KG1 (cell line): Measurements from ENCODE around the gene ZNF516.

Source experiments
- DNase-seq: peaks from one replicate; lab custom pipeline; 2025; lab: John Stamatoyannopoulos, UW

Gene ZNF516

DNA sequence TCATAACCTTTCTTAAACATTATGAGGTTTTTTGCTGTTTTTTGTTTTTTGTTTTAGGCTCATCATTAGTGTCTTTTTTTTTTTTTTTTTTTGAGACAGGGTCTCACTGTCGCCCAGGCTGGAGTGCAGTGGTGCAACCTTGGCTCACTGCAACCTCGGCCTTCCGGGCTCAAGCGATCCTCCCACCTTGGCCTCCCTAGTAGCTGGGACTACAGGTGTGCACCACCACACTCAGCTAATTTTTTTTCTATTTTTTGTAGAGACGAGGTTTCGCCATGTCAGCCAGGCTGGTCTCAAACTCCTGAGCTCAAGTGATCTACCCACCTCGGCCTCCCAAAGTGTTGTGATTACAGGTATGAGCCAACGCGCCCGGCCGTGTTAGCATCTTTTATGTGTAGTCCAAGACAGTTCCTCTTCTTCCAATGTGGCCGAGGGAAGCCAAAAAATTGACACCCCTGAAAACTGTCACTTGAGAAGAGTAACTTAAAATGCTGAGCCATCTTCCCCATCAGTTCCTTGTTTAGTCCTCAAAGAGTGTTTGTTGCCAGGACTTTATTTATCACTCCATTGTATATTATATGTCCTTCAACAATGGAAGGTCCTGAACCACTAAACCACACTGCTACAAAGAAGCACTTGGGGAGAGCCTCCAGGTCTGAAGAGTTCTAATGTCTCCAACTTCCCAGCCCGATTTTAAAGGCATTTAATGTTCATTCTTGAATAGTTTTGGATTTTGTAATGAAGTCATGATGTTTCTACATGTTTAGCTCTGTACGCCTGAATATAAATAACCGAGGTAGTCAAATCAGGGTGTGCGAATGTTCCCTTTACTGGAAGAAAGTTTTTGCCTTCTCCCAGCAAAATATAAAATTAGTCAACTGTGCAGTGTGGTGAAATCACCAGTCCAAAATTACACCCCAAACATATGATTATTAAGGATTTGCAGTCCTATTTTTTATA is 26.4 kb downstream of the ZNF516 start:
- DNase-seq: no peak

DNA sequence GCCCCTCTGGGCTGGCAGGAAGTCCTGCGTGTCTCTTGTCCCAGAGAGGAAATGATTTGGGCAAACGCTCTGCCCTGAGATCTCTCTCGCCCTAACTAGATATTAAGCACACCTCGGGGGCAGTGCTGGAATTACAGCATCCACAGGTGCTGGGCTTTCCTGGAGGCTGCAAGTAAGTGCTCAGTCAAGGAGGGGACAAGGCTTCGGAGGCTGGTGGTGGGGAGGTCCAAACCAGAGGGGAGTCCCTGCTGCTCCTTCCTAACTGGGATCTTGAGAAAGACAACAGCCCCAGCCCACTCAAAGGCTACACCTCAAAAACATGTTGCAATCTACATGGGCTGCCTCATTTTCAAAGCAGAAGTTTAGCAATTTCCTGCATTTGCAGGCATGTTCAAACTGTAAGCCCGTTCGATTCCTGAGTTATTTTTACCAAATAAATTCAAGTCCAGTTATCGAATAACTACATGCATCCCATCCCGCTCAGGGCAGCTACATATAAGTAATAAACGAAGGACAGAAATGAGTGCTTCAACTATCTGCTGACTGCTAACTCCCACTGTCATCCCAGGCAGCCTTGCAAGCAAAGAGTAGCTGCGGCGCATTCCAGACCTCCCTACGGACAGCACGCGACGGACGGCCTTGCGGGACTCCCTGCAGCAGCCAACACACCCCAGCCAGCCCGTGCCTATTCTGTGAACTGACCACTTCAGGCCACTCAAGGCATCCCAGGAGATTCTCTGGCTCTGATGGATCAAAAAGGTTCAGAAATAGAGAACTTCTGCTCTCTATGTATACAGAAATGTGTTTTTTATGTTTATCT is 27.5 kb downstream of the ZNF516 start:
- peak; percentile 29 for DNase-seq

DNA sequence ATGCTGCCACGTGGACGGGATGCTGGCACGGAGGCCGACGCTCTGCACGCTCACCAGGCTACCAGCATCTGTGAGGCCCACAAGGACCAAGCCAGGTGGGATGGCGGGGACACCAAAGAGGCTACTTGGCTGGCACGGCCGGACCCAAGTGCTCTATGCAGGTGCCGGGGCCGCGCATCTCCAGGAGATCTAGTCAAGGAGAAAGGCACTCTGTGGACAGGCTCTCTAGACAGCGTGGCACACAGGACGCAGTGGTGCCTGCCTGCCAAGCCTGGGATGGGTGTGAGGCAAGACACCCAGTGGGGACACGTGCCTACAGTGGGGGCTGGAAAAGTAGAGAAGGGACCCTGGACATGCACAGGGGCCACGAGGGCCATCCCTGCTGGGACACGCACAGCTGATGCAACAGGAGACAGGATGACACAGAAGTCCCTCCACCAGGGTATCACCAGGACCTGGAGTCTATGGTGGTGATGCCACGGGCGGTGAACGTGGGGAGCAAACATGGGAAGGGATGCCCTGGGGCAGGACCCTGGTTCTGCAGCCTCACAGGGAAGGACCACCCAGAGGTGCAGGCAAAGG is 28.5 kb downstream of the ZNF516 start:
- DNase-seq: no peak

DNA sequence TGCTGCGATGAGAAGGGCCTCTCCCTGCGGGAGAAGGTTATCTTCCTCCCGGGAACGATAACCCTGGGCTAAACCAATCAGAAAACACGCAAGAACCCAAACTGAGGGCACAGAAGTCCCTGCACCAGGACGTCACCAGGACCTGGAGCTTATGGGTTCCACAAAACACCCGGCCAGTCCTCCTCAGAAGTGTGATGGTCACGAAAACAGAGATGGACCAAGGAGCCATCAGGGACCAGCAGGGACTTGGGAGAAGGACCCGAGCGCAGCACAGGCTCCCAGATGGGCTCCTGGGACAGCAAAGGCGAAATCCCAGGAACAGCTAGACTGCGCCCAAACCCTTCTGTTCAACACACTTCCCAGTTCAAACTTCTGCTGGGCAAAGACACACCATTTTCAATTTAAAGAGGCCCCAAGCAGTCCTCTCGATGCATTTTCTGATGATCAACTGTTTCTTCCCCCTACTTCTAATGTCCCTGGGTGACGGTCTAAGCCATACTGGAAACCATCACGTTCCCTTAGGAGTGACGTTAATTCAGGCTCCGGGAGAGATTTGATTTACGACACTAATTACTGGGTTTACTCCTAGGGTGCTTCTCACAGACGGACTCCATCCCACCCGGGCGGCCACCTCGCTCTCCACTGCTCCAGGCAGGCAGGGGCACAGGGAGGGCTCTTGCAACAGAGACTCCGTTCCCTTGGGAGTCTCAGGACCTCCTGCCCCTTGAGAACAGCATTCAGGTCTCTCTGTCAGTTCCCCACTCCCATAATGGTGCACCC is 29.2 kb downstream of the ZNF516 start:
- no peak for DNase-seq

DNA sequence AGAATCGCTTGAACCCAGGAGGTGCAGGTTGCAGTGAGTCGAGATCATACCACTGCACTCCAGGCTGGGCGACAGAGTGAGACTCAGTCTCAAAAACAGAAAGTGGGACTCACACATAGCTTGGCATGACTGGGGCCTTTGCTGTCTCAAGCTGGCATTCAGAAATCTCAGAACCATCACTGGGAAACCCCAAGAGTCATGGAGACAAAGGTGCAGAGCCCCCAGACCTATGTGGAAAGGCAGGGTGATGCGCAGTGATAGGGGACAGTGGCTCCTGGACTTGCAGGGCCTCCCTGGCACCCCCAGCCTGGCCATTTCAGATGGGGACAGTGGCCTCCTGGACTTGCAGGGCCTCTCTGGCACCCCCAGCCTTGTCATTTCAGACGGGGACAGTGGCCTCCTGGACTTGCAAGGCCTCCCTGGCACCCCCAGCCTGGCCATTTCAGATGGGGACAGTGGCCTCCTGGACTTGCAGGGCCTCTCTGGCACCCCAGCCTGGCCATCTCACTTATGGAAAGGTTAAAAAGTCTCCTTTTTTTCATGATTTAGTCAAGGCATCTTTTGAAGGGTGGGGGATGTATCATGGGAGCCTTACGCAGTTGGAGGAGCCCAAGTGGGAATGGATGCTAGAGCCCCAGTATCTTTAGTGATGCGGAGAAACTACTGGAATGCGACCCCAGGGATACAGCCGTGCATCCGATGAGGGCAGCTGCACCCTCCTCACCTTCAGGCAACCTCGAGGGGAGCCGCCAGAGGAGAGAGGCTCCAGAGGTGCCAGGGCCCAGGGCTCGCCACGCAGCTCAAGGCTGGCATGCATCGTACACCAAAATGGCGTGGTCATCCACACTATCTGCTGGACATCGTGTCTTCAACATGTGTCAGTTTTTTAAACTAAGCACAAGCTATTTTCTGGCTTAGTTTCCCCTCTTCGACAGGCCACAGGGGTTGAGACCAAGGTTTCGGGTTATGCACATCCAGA is 30.5 kb downstream of the ZNF516 start:
- DNase-seq: no peak

DNA sequence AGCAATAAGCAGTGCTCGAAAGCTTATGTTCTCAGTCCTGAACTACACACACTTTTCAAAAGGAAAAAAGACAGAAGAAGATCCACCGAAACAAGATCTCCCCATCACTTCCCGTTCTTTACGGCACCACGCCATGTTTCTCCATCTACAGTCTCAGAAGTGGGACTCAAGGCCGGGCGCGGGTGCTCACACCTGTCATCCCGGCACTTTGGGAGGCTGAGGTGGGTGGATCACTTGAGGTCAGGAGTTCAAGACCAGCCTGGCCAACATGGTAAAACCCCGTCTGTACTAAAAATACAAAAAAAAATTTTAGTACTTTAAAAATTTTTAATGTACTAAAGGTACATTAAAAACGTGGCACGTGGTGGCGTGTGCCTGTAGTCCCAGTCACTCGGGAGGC is 31.2 kb downstream of the ZNF516 start:
- no peak for DNase-seq

DNA sequence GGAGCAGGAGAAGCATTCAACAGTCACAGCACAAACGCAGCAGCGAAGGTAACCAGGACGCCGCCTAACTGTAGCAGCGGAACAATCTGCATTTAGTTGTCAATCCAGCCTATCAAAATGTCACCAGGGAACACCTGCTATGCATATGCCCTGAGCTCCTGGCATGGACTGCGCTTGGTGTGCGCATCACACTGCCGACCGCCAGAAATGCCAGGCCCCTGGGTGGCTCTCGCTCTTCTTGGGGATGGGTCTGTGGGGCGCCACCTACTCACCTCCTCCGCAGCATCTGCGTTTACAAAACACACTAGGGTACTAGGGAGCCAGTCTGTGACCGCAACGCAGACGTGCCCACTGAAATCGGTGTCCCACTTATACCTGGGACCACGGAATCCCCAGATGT is 31.7 kb downstream of the ZNF516 start:
- DNase-seq: no peak

DNA sequence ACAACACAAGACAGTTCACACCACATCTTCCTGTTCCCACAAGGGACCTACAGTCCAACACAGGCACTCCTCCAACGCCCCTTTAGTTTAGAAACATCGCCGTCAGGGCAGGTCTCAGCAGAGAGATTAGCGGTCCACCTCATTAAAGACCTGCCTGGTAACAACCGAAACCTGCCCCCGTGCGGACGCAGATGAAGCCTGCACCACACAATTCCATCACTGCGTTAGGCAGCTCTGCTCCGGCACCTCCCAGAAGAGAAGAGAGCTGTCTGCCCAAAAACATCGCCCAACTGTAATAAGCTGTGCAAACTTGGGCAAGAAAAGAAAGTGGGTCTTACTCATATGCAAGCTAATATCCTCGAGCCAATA is 32.7 kb downstream of the ZNF516 start:
- no peak for DNase-seq

DNA sequence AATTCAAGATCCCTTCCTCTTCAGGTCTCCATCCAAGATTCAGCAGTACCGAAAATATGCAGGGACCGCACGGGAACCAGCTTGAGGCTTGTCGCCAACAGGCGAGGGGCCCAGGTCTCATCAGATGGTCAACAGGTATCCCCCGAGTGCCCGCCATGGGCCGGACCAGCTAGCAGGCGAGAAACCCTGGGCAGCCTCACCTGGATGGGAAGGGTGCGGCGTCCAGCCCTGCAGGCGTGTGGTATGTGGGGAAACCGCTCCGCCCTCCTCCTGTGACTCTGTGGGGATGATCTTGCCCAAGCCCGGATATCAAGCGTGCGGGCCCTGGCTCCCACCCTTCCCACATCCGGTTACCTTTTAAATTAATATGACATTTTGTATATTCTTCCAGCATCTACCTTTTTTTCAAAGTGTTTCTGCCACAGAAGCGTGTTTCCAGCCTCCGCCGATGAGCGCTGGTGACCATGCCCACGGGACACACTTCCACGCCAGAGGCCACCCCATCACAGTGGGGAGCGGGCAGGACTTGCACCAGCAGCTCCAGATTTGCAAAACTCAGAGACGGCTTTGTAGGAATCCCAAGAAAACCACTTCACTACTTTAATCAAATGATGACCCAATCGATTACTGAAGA is 33.2 kb downstream of the ZNF516 start:
- DNase-seq: no peak

DNA sequence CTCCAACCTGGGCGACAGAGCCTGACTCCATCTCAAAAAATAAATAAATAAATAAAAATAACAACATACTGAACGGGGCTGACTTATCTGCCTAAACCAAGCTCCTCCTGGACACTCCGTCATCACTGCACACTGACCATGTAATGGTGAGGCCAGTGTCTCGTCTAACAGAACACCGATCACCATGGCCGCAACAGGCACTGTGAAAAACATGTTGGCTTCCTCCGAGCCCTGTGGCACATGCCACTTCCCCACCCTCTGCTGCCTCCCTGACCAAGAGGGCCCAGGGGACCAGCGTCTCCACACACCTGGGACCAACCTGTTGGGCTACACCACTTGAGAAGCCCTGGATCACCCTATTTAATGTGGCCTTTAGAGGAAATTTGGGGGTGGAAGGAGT is 33.9 kb downstream of the ZNF516 start:
- no peak for DNase-seq

DNA sequence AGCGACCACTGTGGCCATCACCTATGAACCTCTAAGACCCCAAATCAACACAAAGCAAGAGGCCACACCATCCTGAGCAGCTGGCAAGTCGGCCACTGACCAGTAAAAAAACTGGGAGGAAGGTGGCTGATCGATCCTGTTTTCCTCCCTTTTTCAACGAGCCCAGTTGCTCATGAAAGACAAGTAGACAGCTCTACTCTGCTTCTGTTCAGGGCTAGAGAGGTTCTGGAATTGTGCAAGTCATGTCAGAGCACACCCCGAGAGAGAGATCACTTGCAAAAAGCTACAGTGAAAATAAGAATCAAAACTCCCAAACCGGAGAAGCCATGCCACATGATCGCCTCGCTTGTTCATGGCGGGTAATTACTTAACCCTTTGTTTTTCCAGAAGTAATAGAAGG is 34.6 kb downstream of the ZNF516 start:
- DNase-seq: no peak

DNA sequence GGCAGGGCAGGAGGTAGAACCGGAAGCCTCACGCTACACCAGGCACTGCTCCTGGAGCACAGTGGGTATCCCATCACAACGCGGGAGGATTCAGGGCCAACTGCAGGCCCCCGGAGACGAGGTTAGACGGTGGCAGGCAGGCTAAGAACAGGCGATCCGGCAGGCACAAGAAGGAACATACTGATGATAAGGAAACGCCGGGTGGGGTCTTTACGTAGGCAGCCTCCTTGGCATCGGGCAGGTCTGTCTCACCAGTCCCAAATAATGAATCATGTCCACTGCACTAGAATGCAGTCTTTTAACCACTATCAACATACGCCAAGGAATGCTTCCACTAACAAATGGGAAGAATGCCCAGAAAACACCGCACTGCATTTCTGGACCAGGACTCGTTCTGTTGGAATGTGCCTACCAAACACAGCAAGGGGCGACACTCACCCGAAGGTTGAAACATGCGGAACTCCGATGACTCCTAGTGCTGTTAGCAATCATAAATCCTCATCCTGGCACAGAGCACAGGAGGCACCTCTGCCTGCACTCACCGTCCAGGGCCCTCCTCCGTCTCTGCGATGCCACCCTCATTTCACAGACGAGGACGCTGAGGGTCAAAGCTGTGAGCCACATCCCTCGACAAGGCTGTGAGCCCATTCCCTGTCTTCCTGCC is 35.2 kb downstream of the ZNF516 start:
- no peak for DNase-seq

DNA sequence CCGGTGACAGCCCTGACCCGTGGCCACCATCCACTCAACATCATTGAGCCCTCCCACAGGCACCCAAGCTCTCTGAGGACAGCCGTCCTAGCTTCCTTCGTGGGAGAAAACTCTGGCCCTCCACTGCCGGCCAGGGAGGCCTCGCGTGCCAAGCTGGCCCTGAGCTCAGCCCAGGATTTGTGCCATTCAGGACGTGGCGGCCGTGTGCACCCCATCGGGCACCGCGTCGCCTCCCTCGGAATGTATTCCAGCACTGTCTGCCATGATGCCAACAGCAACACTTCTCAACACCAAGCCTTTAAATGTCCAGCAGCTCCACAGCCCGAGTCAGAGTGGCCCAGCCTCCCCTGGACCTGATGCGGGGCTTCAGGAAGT is 35.7 kb downstream of the ZNF516 start:
- DNase-seq: no peak

DNA sequence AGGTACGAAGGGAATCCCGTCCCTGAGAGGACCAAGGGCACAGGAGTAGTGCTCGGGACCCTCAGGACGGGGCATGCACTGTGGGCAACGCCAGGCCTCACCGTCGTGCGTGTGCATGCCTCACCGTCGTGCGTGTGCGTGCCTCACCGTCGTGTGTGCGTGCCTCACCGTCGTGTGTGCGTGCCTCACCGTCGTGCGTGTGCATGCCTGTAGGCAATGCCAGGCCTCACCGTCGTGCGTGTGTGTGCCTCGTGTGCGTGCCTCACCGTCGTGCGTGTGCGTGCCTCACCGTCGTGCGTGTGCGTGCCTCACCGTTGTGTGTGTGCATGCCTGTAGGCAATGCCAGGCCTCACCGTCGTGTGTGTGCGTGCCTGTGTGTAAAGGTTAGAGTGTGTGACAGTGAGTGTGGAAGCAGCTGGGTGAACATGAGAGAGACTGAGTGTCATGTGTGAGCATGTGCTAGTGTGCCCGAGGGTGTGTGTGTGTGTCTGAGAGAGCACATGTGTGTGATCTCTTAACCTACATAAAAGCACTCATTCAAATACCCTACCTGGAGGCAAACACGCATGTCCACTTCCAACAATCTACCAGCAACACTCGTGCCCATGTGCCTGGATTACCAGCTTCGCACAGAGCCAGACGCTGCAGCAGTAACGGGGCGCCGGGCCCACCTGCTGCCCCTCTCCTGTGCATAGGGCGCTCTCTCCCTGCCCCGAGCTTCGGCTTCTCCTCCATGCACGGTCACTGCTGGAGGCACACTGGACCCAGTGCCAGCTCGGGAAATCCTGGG is 36.3 kb downstream of the ZNF516 start:
- DNase-seq: no peak

DNA sequence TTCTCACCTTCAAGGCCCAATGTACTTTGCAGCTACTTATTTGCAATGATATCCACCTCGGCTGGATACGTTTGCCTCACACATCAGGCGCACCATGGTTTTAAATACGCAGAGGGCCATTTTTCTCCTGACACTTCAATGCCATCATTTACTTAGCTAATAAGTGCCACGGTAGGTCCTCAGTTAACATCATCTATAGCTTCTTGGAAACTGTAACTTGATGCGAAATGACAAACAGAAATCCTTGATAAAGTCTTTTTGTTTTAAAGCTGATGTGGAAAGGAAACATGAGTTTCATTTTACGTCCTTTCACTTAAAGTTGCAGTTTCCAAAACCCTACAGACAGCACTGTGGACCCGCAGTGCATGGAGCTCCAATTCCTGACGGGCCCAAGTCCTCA is 37.1 kb downstream of the ZNF516 start:
- no peak for DNase-seq

DNA sequence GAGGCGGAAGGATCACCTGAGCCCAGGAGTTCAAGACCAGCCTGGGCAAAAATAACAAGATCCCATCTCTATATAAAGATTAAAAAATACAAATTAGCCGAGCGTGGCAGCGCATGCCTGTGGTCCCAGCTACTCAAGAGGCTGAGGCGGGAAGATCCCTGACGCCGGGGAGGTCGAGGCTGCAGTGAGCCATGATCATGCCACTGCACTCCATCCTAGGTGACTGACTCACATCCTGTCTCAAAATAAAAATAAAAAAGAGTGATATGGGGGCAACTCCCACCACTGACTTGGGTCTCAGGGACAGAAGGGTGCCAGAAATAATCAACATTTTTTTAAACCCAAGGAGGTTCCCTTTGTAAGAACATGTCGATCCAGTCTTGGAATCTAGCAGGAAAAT is 37.6 kb downstream of the ZNF516 start:
- no peak for DNase-seq

DNA sequence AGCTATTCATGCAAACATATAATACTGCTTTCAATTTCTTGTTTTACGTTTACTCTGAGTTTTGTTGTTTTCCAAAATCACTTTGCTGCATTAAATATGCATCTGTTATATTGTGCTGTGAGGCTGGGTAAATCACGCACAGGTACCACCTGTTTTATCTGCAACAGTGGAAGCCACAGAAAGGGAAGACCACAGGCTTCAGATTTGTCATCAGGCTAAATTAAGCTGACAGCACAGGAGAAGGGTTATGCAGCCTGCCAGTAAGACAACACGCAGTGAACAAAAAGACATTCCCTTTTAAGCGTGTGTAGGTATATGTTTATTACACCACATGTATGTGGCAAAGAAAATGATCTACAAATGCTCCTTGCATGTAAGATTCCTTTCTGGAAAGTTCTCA is 38.2 kb downstream of the ZNF516 start:
- no peak for DNase-seq

DNA sequence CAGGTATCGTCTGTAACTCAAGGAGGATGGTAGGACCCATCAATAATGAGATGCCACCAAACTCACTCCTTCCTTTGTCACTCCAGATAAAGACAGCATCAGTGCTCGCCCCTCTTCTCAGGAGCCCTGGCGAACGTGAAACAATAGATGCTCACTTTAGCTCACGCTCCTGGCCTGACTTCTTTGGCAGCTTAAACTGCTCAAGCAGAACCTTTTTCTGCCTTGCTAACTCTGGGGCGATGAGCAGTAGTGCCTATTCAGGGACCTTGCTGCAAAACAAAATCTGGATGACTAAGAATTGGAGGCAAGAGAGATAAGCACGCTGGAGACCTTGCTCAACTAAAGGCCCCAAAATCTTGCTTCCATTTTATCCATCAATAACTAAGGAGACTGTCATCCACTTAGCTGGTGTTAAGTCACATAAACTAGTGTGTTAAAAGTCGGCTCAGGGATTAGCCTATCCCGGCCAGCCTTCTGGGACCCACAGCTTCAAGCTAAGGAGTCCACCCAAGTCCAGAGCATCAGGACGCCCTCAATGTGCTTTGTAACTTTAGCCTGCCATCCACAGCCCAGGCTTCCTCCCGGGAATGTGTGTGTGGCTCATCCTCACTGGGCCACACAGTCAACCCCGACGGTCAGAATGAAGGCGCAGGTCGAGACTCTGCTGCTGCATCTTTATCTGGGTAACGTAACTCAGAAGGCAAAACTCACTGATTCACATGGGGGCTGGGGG is 38.9 kb downstream of the ZNF516 start:
- DNase-seq: no peak
